ENCODE data around the gene CRLF3. TPM values are rescaled to one million over a fixed set of nuclear protein-coding genes. Genes with fewer than 3 reads are reported as not detected.
"Not testable (repeated sequence)": the region's sequence is repeated elsewhere in the genome, so short reads cannot be mapped to it uniquely, and the experiment has no call there.

The CRLF3 gene
- total RNA-seq, 2 experiments from 2014 or later, result 40.3 to 42.5 TPM

DNA sequence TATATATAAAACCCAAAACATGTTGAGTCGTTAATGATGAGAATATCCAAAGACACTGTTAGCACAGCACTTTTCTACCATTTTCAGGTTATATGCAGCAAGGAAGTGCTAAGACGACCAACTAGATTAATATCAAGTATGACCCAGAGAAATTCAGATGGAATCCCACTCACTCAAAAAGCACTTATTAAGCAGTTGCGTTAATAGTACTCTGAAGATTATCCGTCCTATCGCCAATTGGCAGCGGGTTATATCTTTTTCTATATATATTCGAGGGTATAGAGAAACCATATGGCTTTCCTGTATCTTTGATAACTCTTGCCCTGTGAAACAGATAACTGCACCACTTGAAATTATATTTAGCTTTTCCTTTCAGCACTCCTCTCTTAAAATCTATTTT, 1.1 kb downstream of the CRLF3 start:
- intact Hi-C loops (cut with micrococcal nuclease), result loop anchor here (2.0 kb wide), 1 partner anchor 15 kb away; no protein-coding TSS in a partner anchor
- POLR2A ChIA-PET, result interaction anchor here (0.6 to 9.1 kb wide), 5 partner anchors 16 to 149 kb away, joined by 3 to 126 read pairs (median 11); no protein-coding TSS in a partner anchor

DNA sequence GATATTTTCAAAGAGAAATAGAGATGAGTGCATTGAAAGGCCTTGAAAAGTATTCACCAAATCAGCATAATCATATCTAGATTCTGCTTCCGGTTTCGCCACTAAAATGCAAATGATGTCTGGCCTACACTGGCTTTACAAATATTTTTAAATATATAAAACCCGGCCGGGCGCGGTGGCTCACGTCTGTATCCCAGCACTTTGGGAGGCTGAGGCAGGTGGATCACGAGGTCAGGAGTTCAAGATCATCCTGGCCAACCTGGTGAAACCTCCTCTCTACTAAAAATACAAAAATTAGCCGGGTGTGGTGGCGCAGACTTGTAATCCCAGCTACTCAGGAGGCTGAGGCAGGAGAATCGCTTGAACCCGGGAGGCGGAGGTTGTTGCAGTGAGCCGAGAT, 1.6 kb downstream of the CRLF3 start:
- not testable (repeated sequence) for ATAC-seq, H3K9me3 Mint-ChIP-seq, H3K27me3 Mint-ChIP-seq
- ChIA-PET CTCF (interaction anchor here (0.6 to 4.2 kb wide), 6 partner anchors 12 to 33 kb away, joined by 3 to 96 read pairs (median 4); no protein-coding TSS in a partner anchor), POLR2A (interaction anchor here (0.6 to 9.1 kb wide), 6 partner anchors 9 to 149 kb away, joined by 3 to 126 read pairs (median 4); partner anchors contain the start of gene ATAD5)
- Mint-ChIP-seq H3K4me1 (ENCODE audit: low read depth) (peaks cover 47% of the 10 kb centered on the region), H3K36me3 (ENCODE audit: low read depth) (peaks cover 15% of the 10 kb centered on the region), H3K4me3 (peak overlapping the region; percentile 86), H3K27ac (peak overlapping the region; percentile 88)
- intact Hi-C loops (cut with micrococcal nuclease), result loop anchor here (2.0 kb wide), 1 partner anchor 14 kb away; no protein-coding TSS in a partner anchor
- DNase-seq, result peak; percentile 54

More for the DNA sequence above, 1.1 kb downstream of the CRLF3 start:
- Mint-ChIP-seq H3K27ac (peak overlapping the region; percentile 96), H3K9me3 (no peaks in the 10 kb centered on the region), H3K36me3 (ENCODE audit: low read depth) (peaks cover 12% of the 10 kb centered on the region), H3K4me1 (ENCODE audit: low read depth) (peaks cover 44% of the 10 kb centered on the region), H3K4me3 (peak overlapping the region; percentile 86), H3K27me3 (no peaks in the 10 kb centered on the region)
- no peak for DNase-seq
- TF ChIP-seq, protein P1, sequence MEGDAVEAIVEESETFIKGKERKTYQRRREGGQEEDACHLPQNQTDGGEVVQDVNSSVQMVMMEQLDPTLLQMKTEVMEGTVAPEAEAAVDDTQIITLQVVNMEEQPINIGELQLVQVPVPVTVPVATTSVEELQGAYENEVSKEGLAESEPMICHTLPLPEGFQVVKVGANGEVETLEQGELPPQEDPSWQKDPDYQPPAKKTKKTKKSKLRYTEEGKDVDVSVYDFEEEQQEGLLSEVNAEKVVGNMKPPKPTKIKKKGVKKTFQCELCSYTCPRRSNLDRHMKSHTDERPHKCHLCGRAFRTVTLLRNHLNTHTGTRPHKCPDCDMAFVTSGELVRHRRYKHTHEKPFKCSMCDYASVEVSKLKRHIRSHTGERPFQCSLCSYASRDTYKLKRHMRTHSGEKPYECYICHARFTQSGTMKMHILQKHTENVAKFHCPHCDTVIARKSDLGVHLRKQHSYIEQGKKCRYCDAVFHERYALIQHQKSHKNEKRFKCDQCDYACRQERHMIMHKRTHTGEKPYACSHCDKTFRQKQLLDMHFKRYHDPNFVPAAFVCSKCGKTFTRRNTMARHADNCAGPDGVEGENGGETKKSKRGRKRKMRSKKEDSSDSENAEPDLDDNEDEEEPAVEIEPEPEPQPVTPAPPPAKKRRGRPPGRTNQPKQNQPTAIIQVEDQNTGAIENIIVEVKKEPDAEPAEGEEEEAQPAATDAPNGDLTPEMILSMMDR (IDR thresholded peaks at IDR 0.05), result no peak
- no peak for ATAC-seq
- CTCF ChIA-PET, result interaction anchor here (3.8 to 4.2 kb wide), 3 partner anchors 15 to 32 kb away, joined by 27 to 96 read pairs (median 32); no protein-coding TSS in a partner anchor

DNA sequence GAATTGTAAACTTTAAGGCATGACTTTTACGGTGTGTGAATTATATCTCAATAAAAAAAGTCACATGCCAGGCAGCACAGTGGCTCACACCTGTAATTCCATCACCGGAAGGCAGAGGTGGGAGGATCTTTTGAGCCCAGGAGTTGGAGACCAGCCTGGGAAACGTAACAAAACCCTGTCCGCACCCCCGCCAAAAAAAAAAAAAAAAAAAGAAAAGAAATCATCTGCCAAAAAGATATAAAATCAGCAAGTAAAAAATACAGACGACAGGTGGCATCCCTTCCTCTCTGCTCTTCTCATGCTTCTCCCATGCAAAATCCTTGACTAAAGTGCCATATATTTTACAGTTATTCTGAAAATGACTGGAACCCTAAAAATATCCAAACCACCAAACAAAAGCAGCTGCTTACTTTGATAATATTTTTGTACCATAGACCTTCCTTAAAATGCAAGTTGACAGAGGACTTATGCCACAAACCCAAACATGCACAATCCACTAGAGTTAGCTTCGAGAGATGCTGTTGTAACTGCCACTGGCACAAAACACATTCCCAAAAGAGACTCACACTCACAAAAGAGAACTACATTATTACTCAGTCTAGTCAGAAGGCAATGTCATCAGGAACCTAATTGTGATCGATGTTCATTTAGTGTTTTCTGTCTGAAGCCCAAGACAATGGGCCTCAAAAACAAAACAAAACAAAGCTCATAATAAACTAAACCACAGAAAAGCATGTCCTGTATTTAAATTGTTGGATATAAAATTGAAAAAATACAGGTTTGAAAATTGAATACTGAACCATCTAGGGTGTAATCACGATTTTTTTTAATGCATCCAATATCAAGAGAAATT, 2.4 kb downstream of the CRLF3 start:
- peaks cover 17% of the 10 kb centered on the region for H3K36me3 Mint-ChIP-seq (ENCODE audit: low read depth)
- ATAC-seq, result no peak
- peak overlapping the region; percentile 86 for H3K4me3 Mint-ChIP-seq
- TF ChIP-seq, protein P1 (IDR thresholded peaks at IDR 0.05), result no peak
- intact Hi-C loops (cut with micrococcal nuclease), result loop anchor here (2.0 kb wide), 1 partner anchor 13 kb away; no protein-coding TSS in a partner anchor
- peak overlapping the region; percentile 88 for H3K27ac Mint-ChIP-seq
- POLR2A ChIA-PET, result interaction anchor here (0.6 to 9.1 kb wide), 6 partner anchors 10 to 42 kb away, joined by 3 to 126 read pairs (median 4); partner anchors contain the start of gene ATAD5
- CTCF ChIA-PET, result interaction anchor here (0.6 to 3.9 kb wide), 5 partner anchors 11 to 32 kb away, joined by 3 to 28 read pairs (median 3); no protein-coding TSS in a partner anchor
- no peaks in the 10 kb centered on the region for H3K27me3 Mint-ChIP-seq
- DNase-seq, result peak; percentile 33
- H3K4me1 Mint-ChIP-seq (ENCODE audit: low read depth), result peaks cover 47% of the 10 kb centered on the region
- no peaks in the 10 kb centered on the region for H3K9me3 Mint-ChIP-seq

DNA sequence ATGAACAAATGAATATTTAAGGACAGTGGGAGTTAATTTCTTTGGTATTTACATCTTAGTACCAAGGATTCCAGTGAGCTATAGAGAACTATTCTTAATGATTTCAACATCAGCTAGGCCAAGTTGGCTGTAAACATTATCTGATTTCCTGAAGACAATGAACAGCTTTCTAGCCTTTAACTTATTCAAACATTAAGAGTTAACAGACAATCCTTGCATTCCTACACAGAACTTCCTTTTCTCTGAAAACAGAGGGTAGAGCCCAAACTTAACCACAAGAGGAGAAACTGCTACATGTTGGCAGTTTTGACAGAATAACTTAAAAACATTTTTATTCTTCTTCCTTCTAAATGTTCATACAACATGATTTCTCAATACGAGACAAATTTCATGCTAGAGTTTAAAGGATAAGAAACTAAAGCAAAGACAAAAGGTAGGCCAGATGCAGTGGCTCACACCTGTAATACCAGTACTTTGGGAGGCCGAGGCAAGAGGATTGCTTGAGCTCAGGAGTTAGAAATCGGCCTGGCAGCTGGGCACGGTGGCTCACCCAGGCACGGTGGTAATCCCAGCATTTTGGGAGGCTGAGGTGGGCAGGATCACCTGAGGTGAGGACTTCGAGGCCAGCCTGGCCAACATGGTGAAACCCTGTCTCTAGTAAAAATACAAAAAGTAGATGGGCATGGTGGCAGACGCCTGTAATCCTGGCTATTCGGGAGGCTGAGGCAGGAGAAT, 4.4 kb downstream of the CRLF3 start:
- H3K27me3 Mint-ChIP-seq, result no peaks in the 10 kb centered on the region
- TF ChIP-seq, protein P1 (IDR thresholded peaks at IDR 0.05), result no peak
- intact Hi-C loops (cut with micrococcal nuclease), result no loop called here
- DNase-seq, result no peak
- peaks cover 50% of the 10 kb centered on the region for H3K4me1 Mint-ChIP-seq (ENCODE audit: low read depth)
- POLR2A ChIA-PET, result interaction anchor here (0.7 to 9.1 kb wide), 4 partner anchors 12 to 39 kb away, joined by 3 to 126 read pairs (median 7); partner anchors contain the start of gene ATAD5
- peak overlapping the region; percentile 86 for H3K4me3 Mint-ChIP-seq
- CTCF ChIA-PET, result interaction anchor here (0.6 to 3.9 kb wide), 5 partner anchors 10 to 82 kb away, joined by 3 to 28 read pairs (median 3); no protein-coding TSS in a partner anchor
- peak overlapping the region; percentile 88 for H3K27ac Mint-ChIP-seq
- ATAC-seq, result no peak
- peaks cover 24% of the 10 kb centered on the region for H3K36me3 Mint-ChIP-seq (ENCODE audit: low read depth)
- H3K9me3 Mint-ChIP-seq, result no peaks in the 10 kb centered on the region

DNA sequence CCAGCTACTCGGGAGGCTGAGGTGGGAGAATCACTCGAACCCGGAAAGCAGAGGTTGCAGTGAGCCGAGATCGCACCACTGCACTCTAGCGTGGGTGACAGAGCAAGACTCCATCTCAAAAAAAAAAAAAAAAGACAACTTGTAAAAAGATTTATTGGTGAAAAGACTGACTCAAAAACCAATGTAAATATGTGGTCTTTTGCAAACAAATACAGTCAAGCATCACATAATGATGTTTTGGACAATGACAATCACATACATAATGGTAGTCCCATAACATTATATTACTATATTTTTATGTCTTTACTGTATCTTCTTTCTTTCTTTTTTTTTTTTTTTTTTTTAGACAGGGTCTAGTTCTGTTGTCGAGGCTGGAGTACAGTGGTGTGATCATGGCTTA, 8.3 kb downstream of the CRLF3 start:
- CTCF ChIA-PET, result no interaction called here
- intact Hi-C loops (cut with micrococcal nuclease), result no loop called here
- Mint-ChIP-seq H3K36me3 (ENCODE audit: low read depth) (peaks cover 24% of the 10 kb centered on the region), H3K27me3 (no peaks in the 10 kb centered on the region), H3K27ac (no peak overlapping the region), H3K4me3 (no peak overlapping the region), H3K4me1 (ENCODE audit: low read depth) (peaks cover 56% of the 10 kb centered on the region), H3K9me3 (no peaks in the 10 kb centered on the region)
- TF ChIP-seq, protein P1 (IDR thresholded peaks at IDR 0.05), result no peak
- POLR2A ChIA-PET, result interaction anchor here (0.6 to 1.0 kb wide), 2 partner anchors 9 to 30 kb away, joined by 3 read pairs; no protein-coding TSS in a partner anchor
- ATAC-seq (no peak), DNase-seq (no peak)

DNA sequence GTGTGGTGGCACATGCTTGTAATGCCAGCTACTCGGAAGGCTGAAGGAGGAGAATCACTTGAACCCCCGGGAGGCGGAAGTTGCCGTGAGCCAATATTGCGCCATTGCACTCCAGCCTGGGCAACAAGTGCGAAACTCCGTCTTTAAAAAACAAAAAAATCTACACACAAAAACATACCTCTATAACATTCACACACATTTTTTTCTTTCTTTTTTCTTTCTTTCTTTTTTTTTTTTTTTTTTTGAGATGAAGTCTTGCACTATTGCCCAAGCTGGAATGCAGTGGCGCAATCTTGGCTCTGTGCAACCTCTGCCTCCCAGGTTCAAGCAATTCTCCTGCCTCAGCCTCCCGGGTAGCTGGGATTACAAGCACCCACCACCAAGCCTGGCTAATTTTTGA, 9.6 kb downstream of the CRLF3 start:
- H3K4me3 Mint-ChIP-seq; ATAC-seq; H3K9me3 Mint-ChIP-seq; intact Hi-C loops (cut with micrococcal nuclease); H3K27me3 Mint-ChIP-seq; DNase-seq; H3K27ac Mint-ChIP-seq: not testable (repeated sequence)
- Mint-ChIP-seq H3K36me3 (ENCODE audit: low read depth) (peaks cover 22% of the 10 kb centered on the region), H3K4me1 (ENCODE audit: low read depth) (peaks cover 52% of the 10 kb centered on the region)
- CTCF ChIA-PET, result interaction anchor here (1.4 kb wide), 1 partner anchor 10 kb away, joined by 3 read pairs; the partner anchor contains the start of gene CRLF3
- POLR2A ChIA-PET, result interaction anchor here (0.6 kb wide), 1 partner anchor 459 kb away, joined by 3 read pairs; no protein-coding TSS in a partner anchor

DNA sequence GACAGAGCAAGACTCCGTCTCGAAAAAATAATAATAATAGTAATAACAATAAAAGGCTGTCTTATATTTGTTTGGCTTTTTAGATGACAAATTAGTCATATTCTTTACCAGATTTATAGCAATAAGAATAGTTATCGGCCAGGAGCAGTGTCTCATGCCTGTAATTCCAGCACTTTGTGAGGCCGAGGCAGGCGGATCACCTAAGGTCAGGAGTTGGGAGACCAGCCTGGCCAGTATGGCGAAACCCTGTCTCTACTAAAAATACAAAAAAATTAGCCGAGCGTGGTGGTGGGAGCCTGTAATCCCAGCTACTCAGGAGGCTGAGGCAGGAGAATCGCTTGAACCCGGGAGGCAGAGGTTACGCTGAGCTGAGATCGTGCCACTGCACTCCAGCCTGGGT, 10.3 kb downstream of the CRLF3 start:
- H3K27ac Mint-ChIP-seq; DNase-seq; H3K4me3 Mint-ChIP-seq; H3K27me3 Mint-ChIP-seq; intact Hi-C loops (cut with micrococcal nuclease); ATAC-seq; H3K9me3 Mint-ChIP-seq: not testable (repeated sequence)
- Mint-ChIP-seq H3K36me3 (ENCODE audit: low read depth) (peaks cover 24% of the 10 kb centered on the region), H3K4me1 (ENCODE audit: low read depth) (peaks cover 52% of the 10 kb centered on the region)
- ChIA-PET CTCF (interaction anchor here (1.4 kb wide), 1 partner anchor 10 kb away, joined by 3 read pairs; the partner anchor contains the start of gene CRLF3), POLR2A (interaction anchor here (0.6 kb wide), 1 partner anchor 459 kb away, joined by 3 read pairs; no protein-coding TSS in a partner anchor)
